NOMO-1 treated with DMSO at 0.1 percent for 48 hours (cell line): Measurements from ENCODE around the gene SPATA16.
"Not testable (repeated sequence)": the region's sequence is repeated elsewhere in the genome, so short reads cannot be mapped to it uniquely, and the experiment has no call there.

Experiments used
- DNase-seq: peaks from one replicate; lab custom pipeline; 2025; ENCODE audit not compliant: unreplicated experiment; lab: John Stamatoyannopoulos, UW

The SPATA16 gene

GRCh38 chr3:173065543-173065981 is 75.5 kb downstream of the SPATA16 start:
- DNase-seq = no peak

DNA sequence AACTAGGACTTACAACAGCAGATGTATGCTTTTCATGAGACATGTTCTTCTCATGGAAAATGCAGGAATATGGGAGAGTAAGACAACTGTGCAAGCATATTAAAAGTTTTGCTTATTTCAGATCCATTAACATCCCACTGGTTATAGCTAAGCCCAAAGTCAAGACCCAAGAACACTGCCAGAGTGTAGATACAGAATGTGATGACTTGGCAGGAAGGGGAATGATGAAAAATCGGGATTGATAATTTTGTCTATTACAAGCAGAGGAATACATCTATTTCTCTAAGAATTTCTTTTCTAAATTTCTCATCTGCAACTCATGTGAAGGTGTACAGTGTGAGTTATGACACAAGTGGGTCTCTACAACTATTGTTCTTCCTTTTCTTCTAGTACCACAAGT is 76.4 kb downstream of the SPATA16 start:
- DNase-seq = no peak

- DNase-seq = no peak
These were observed 82.8 kb downstream of the SPATA16 start for GRCh38 chr3:173058229-173058628.

- DNase-seq = no peak
These were observed 85.7 kb downstream of the SPATA16 start for GRCh38 chr3:173055228-173055933.

DNA sequence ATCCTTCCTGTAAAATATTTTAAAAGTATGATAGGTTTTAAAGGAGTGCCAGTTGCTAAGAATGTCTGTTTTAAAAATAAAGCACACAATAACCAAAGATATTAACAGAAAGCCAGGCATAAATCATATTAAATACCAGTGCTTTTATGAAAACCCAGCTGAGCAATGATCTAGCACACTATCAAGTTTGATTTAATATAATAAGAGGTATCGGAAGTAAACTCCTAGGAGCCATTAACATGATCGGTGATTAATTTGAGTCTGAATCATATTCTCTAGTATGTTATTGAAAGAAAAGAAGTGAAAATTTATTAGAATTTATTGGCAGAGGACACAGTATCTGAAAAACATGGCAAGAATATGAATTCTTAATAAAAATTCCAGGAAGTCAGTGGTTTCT is 91.7 kb downstream of the SPATA16 start:
- no peak for DNase-seq

DNA sequence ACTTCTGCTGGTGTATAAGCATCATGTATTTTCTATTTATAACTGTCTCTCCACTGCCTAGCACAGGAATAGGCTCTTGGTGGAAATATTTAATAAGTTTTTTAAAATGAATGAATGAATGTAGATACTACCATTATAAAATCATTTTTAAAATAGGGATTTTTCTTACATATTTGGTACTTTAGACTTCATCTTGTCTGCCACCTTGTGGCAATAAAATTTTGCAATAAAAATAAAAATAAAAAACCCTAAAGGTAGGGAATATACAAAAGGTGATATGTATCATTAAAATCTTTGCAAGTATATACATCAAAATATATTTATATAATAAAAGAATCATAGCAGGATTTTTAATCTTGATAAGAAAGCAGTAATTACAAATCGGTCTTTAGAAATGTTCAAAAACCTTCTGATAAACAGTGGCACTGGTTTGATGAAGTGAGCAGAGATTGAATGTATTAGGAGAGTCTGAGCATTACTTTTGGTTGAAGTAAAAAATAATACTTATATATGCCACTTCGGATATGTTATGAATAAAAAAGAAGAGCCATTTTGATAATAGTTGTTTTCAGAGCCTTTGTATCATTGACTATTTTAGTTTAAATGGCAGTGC is 95.2 kb downstream of the SPATA16 start:
- DNase-seq = no peak

DNA sequence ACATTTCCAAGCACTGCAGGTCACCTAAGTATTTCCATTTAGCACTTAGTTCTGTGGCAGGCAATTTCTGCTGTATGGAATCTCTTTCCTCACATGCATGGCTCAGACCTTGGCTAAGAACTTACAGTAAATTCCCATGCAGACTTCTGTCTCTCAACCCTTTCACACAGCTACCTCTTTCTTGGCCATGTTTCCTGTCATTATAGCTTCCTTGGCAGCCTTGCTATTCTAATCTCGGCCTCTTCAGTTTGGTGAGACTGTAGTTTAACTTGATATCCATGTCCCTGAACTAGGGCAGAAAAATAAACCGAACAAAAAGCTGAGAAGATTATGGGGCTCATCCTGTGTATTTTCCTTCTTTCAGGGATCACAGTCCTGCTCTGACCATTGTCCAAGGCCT is 96.0 kb downstream of the SPATA16 start:
- DNase-seq = no peak

- no peak for DNase-seq
These were observed 97.3 kb downstream of the SPATA16 start for GRCh38 chr3:173043757-173044156.

DNA sequence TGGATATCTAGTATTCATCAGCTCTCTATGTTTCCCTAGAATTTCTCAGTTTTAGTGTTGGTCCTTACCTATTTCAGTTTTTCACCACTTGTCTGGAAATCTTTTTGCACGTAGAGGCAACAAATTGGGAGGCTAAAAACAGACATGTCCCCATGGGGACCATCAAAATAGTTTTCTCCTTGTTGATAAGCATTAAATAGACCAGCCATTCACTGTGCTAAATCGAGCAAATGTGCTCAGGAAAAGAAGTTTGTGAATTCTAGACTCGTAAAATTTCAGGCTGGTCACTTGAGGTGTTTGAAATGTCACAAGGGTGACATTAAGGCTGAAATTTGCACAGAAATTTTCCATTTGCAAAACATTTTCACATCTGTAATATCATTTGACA is 102.6 kb downstream of the SPATA16 start:
- no peak for DNase-seq

DNA sequence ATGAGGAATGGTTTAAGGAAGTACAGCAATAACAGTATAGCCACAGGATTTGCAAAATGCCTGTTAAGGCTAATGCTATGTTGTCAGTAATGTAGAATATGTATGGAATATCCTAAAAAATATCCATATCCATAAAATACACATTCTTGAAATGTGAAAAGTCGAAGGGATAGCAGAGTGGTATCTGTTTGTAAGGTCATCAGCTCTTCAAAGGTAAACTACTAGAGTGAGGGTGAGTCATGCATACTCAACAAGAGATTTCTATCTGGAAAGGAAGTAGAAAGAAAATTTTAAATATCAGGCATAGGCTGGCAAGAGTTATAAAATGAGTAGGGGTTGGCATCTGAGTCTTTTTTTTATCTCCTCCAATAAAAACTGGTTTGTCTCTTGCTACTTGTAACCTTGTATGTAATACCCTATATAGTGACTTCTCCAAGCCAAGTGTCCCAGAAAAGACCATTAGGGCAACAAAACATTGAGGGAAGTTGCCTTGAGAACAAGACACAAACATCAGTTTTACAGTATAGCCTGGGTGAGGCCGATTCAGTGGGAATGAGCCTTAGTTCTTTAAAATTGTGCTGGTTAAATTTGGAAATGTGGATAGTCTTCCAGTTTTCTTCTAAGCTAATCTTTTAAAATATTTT is 103.1 kb downstream of the SPATA16 start:
- no peak for DNase-seq

DNA sequence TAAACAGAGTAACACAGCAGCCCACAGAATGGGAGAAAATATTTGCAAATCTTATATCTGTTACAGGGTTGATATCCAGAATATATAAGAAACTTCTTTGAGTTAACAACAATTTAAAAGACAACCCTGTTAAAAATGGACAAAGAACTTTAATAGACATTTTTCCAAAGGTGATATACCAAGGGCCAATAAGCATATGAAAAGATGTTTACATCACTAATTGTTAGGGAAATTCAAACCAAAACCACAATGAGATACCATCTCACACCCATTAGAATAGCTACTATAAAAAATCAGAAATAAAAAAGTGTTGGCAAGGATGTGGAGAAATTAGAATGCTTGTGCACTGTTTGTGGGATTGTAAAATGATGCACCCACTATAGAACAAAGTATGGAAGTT is 110.8 kb downstream of the SPATA16 start:
- DNase-seq = no peak

DNA sequence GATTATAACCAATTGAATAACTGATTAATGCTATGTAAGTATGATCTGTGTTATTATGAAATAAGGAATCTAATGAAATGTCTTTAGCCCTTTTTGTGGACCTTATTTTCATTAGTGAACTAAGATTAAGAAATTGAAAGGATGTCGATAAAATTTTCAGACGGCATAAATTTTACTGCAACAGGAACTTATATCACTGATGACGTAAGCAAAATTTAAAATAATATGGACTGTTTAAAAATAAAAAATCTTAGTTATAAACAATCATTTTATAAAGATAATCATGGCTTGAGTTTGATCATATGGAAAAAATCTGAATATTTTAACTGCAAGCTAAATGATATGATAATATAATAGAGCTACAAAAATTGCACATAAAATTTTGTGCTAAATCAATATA is 112.7 kb downstream of the SPATA16 start:
- DNase-seq = no peak

DNA sequence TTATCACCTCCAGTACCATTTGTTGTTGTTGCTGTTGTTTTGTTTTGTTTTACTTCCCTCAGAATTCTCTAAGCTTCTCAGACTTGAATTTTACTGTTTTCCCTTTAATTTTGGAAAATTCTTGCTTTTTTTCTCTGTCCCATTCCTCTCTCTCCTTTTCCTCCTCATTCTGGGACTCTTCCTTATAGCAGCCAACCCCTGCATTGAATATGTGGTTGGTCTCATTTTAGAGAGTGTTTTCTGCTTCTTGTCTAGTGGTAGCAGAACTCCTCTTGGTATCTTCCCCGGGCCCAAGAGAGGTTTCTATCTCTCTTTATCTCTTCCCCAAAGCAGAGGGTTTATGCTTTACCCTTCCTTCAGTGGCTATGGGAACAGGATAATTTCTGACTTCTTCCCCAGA is 113.6 kb downstream of the SPATA16 start:
- DNase-seq = no peak

GRCh38 chr3:173025941-173026340 is 115.1 kb downstream of the SPATA16 start:
- no peak for DNase-seq

DNA sequence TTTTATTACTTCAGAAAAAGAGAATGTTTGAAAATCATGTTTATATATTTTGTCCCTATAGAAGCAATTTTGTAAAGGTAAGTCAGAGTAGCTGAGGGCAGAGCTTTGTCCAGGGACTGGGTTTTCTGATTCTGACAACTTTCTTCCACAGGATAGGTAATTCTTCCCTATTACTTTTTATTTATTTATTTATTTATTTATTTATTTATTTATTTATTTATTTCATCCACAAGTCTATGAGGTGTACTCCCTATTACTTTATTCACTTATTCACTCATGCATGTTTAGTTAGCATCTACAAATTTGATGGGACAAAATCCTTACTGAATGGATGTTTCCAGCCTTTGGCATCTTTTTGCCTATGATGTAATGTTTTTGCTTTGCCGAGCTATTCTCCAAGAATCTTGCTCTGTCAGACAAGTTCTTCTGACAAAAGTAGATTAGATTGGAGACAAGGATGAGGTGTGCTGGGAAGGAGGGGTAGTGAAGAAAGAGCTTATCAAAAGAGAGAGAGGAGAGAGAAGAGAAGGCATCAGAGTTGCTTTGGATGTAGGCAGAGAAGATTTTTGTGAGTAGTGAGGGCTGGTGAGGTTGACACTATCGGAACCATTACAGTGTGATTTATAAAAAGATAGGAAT is 119.4 kb downstream of the SPATA16 start:
- no peak for DNase-seq

DNA sequence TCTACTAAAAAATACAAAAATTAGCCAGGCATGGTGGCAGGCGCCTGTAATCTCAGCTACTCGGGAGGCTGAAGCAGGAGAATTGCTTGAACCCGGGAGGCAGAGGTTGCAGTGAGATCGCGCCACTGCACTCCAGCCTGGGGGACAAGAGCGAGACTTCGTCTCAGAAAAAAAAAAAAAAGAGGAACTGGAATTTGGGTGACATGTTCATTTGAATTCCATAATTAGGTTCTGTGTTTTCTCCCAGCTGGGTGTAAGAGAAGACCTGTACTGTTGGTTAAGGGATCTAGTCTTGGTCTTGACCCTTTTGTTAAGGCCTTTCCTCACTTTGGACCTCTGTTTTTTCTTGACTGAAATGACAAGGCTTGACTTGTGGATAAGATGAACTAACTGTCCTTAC is 120.9 kb downstream of the SPATA16 start:
- DNase-seq = not testable (repeated sequence)

DNA sequence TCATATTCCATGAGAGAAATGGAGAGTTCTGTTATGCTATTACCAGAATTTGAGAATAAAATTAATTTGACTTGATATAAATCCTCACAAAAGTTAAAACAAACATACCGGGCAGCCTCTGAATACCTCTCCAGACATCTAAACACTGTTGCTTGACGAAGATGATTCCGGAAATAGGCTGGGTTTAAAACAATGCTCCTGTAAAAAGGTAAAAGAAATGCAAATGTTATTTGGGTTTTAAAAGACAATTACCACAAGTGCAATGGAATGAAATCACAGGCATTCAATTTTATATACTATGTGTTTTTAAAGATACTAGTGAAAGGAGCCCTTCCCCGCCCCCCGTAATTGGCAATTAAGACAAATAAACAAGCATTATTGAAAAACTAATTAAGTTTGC is 121.7 kb downstream of the SPATA16 start:
- no peak for DNase-seq

DNA sequence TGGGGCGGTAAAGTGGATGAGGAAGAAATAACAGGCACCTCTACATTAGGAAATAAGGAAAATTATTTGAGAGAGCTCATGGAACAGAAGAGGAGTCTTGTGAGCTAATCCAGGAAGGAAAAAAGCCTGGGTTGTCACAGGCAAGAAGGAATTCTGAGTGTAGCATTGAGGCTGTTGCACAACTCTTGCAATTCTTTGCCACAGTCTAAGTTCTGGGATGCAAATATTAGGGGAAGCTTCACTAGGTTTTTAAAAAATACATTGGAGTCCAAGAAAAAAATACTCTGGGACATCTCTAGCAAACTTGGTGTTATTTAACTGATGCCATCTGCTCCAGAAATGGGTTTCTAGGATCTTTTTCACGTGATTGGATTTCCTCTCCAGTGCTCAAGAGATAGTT is 122.3 kb downstream of the SPATA16 start:
- DNase-seq = no peak

- DNase-seq = no peak
These were observed 127.7 kb downstream of the SPATA16 start for GRCh38 chr3:173013219-173013832.

DNA sequence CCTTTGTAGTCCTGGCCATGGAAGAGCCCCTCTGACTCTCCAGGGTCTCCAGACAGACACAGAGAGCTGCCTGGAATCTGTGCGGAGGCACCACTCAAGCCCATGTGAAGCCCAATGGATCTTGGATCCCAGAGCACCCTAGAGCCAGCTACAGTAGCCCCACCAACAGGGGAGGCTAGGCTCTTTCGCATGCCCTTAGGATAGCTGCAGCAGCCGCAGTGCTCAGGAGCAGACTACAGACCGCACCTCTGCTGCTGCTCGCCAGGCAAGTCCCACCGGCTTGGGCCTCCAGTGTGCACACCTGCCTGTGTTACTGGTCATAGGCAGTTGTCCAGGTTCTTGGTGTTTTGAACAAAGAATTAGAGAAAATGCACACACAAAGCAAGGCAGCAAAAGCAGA is 131.6 kb downstream of the SPATA16 start:
- no peak for DNase-seq

DNA sequence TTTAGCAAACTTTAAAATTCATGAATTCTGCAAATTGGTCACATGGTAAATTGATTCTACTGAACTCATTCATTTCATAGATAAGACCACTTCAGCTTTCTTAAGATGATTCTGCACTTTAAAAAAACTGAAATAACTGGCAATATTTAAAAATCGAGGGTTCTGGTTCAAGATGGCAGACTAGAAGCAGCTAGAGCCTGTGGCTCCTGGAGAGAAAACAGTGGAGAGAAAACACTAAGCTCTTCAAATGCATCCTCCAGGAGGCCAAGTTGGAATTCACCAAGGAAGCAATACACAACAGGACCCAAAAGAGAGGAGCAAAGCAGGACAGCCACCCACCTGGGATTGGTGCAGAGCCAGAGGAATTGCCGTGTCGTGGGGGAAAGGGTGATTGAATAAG is 132.1 kb downstream of the SPATA16 start:
- no peak for DNase-seq
